GM12875 (cell line): ENCODE data around the gene GPR31.

ENCODE experiments used
- H3K4me3 ChIP-seq: one replicate; pipeline ENCODE4 v1.5.1; 2011; ENCODE audit warnings: low read depth, low read length, control low read depth
- CTCF ChIP-seq: IDR thresholded peaks from 2 replicates; pipeline ENCODE4 v1.5.1; 2011; ENCODE audit warnings: low read depth, mild to moderate bottlenecking, control low read depth, inconsistent platforms, low read length, moderate library complexity, borderline replicate concordance; ENCODE audit not compliant: insufficient read depth

Gene GPR31

GRCh38 chr6:167142433-167142761 lies 15.4 kb downstream of the GPR31 start:
- no peak overlapping the region for H3K4me3 ChIP-seq
- TF ChIP-seq CTCF: no peak

- H3K4me3 ChIP-seq: no peak overlapping the region
- peak; percentile 91 for TF ChIP-seq CTCF
Measured at GRCh38 chr6:167141667-167142432, 15.9 kb downstream of the GPR31 start.

GRCh38 chr6:167140589-167141474 lies 16.9 kb downstream of the GPR31 start:
- H3K4me3 ChIP-seq: no peak overlapping the region
- no peak for TF ChIP-seq CTCF

GRCh38 chr6:167139761-167140160 lies 18.0 kb downstream of the GPR31 start:
- TF ChIP-seq CTCF: no peak
- no peak overlapping the region for H3K4me3 ChIP-seq

GRCh38 chr6:167137881-167138280 lies 19.9 kb downstream of the GPR31 start:
- no peak overlapping the region for H3K4me3 ChIP-seq
- no peak for TF ChIP-seq CTCF

- TF ChIP-seq CTCF: no peak
- no peak overlapping the region for H3K4me3 ChIP-seq
Measured at GRCh38 chr6:167137081-167137480, 20.7 kb downstream of the GPR31 start.
